ENCODE results near the gene CYP27B1.
"Not testable (repeated sequence)": the region's sequence is repeated elsewhere in the genome, so short reads cannot be mapped to it uniquely, and the experiment has no call there.

The CYP27B1 gene

GRCh38 chr12:57723630-57723962 is 43.3 kb downstream of the CYP27B1 start:
- in situ Hi-C loops (cut with HindIII; ENCODE audit: low sequenced_read_pairs) = no loop called here

- in situ Hi-C loops (cut with HindIII; ENCODE audit: low sequenced_read_pairs) = no loop called here
Observed at GRCh38 chr12:57722716-57723629, 43.9 kb downstream of the CYP27B1 start.

GRCh38 chr12:57721846-57722608 is 44.9 kb downstream of the CYP27B1 start:
- in situ Hi-C loops (cut with HindIII; ENCODE audit: low sequenced_read_pairs) = not testable (repeated sequence)

GRCh38 chr12:57720606-57721595 is 46.0 kb downstream of the CYP27B1 start:
- in situ Hi-C loops (cut with HindIII; ENCODE audit: low sequenced_read_pairs) = no loop called here

GRCh38 chr12:57719777-57720605 is 46.9 kb downstream of the CYP27B1 start:
- in situ Hi-C loops (cut with HindIII; ENCODE audit: low sequenced_read_pairs) = no loop called here

- in situ Hi-C loops (cut with HindIII; ENCODE audit: low sequenced_read_pairs) = no loop called here
Observed at GRCh38 chr12:57718641-57719528, 48.0 kb downstream of the CYP27B1 start.

- in situ Hi-C loops (cut with HindIII; ENCODE audit: low sequenced_read_pairs) = no loop called here
Observed at GRCh38 chr12:57717846-57718640, 48.8 kb downstream of the CYP27B1 start.

GRCh38 chr12:57717131-57717530 is 49.7 kb downstream of the CYP27B1 start:
- in situ Hi-C loops (cut with HindIII; ENCODE audit: low sequenced_read_pairs) = no loop called here

GRCh38 chr12:57716305-57716704 is 50.6 kb downstream of the CYP27B1 start:
- in situ Hi-C loops (cut with HindIII; ENCODE audit: low sequenced_read_pairs) = no loop called here

- in situ Hi-C loops (cut with HindIII; ENCODE audit: low sequenced_read_pairs) = no loop called here
Observed at GRCh38 chr12:57715786-57716185, 51.1 kb downstream of the CYP27B1 start.

GRCh38 chr12:57715036-57715748 is 51.7 kb downstream of the CYP27B1 start:
- in situ Hi-C loops (cut with HindIII; ENCODE audit: low sequenced_read_pairs) = not testable (repeated sequence)

- in situ Hi-C loops (cut with HindIII; ENCODE audit: low sequenced_read_pairs) = no loop called here
Observed at GRCh38 chr12:57713209-57713608, 53.7 kb downstream of the CYP27B1 start.

- in situ Hi-C loops (cut with HindIII; ENCODE audit: low sequenced_read_pairs) = no loop called here
Observed at GRCh38 chr12:57712701-57713100, 54.2 kb downstream of the CYP27B1 start.

Data from DLD1 (cell line).